ENCODE measurements around the gene STK32B. TPM values are rescaled to one million over a fixed set of nuclear protein-coding genes. Genes with fewer than 3 reads are reported as not detected.
A peak's percentile ranks its signal among the peaks of the same experiment; 100 is the strongest.
"Not testable (repeated sequence)": the region's sequence is repeated elsewhere in the genome, so short reads cannot be mapped to it uniquely, and the experiment has no call there.

Gene STK32B
- 1 to 10 TPM; 1.6 to 3.4 (median 1.9) TPM for total RNA-seq

GRCh38 chr4:5051278-5052203, at the start of gene STK32B:
Gene STK32B (plus strand): TSS chr4:5051480.
- intact Hi-C loops (cut with DNase I; ENCODE audit: low total_unique reads): loop anchor here (10.0 kb wide), 1 partner anchor 763 kb away; no protein-coding TSS in a partner anchor
- H3K4me3 ChIP-seq (ENCODE audit: low read depth, poor library complexity, severe bottlenecking): peak within 1 kb of the TSS; percentile 31
- peak; percentile 37 to 92 for DNase-seq (ENCODE audit: low spot score in 2 of 2)
- no peak for TF ChIP-seq CTCF (IDR thresholded peaks at IDR 0.05)
- no peak for TF ChIP-seq POLR2A (IDR thresholded peaks at IDR 0.05)
- 1% methylated on average over 25 to 66 of the region's 103 CpGs for WGBS, 2 donors

- DNase-seq (ENCODE audit: low spot score in 2 of 2); intact Hi-C loops (cut with DNase I; ENCODE audit: low total_unique reads); H3K4me3 ChIP-seq (ENCODE audit: low read depth, poor library complexity, severe bottlenecking): not testable (repeated sequence)
- 84 to 87% methylated on average over 3 to 6 of the region's 6 CpGs for WGBS, 2 donors
These were observed 49.6 kb upstream of the STK32B start for GRCh38 chr4:5001641-5002040.

- WGBS, 2 donors: 71 to 81% methylated on average over 9 of the region's 9 CpGs
- intact Hi-C loops (cut with DNase I; ENCODE audit: low total_unique reads): no loop called here
These were observed 47.9 kb upstream of the STK32B start for GRCh38 chr4:5003372-5003857.

GRCh38 chr4:5003918-5004317, 47.4 kb upstream of the STK32B start:
- intact Hi-C loops (cut with DNase I; ENCODE audit: low total_unique reads): no loop called here
- H3K4me3 ChIP-seq (ENCODE audit: low read depth, poor library complexity, severe bottlenecking): no peak overlapping the region
- WGBS, 2 donors: 95 to 96% methylated on average over 3 of the region's 3 CpGs
- TF ChIP-seq CTCF (IDR thresholded peaks at IDR 0.05) (no peak), POLR2A (IDR thresholded peaks at IDR 0.05) (no peak)
- DNase-seq (ENCODE audit: low spot score in 2 of 2): no peak

More at GRCh38 chr4:5003372-5003857, 47.9 kb upstream of the STK32B start:
- no peak for TF ChIP-seq CTCF (IDR thresholded peaks at IDR 0.05)
- no peak for TF ChIP-seq POLR2A (IDR thresholded peaks at IDR 0.05)
- no peak overlapping the region for H3K4me3 ChIP-seq (ENCODE audit: low read depth, poor library complexity, severe bottlenecking)
- no peak for DNase-seq (ENCODE audit: low spot score in 2 of 2)

GRCh38 chr4:5004496-5004895, 46.8 kb upstream of the STK32B start:
- 89 to 98% methylated on average over 8 of the region's 8 CpGs for WGBS, 2 donors
- TF ChIP-seq CTCF (IDR thresholded peaks at IDR 0.05) (no peak), POLR2A (IDR thresholded peaks at IDR 0.05) (no peak)
- no peak overlapping the region for H3K4me3 ChIP-seq (ENCODE audit: low read depth, poor library complexity, severe bottlenecking)
- no peak for DNase-seq (ENCODE audit: low spot score in 2 of 2)
- intact Hi-C loops (cut with DNase I; ENCODE audit: low total_unique reads): no loop called here

GRCh38 chr4:5006932-5007331, 44.3 kb upstream of the STK32B start:
- intact Hi-C loops (cut with DNase I; ENCODE audit: low total_unique reads); H3K4me3 ChIP-seq (ENCODE audit: low read depth, poor library complexity, severe bottlenecking); DNase-seq (ENCODE audit: low spot score in 2 of 2): not testable (repeated sequence)
- WGBS, 2 donors: 77 to 86% methylated on average over 11 of the region's 11 CpGs

Data from lower leg skin (tissue), 4 donors.